Activated T-helper 17 cell treated with anti-CD3 and anti-CD28 coated beads, Interleukin-2, amount 50 U/mL, for 72 hours (primary cell): ENCODE results near the gene GYS2. TPM values are rescaled to one million over a fixed set of nuclear protein-coding genes. Genes with fewer than 3 reads are reported as not detected.
"Not testable (repeated sequence)": the region's sequence is repeated elsewhere in the genome, so short reads cannot be mapped to it uniquely, and the experiment has no call there.

Experiments
- ATAC-seq: fragments of 150-1000 bp; cut with Tn5 transposase; replicated peaks from 2 replicates; pipeline ENCODE4 v1.10.0; 2021; ENCODE audit warnings: mild to moderate bottlenecking, moderate library complexity
- H3K27ac Mint-ChIP-seq: one replicate; pipeline ENCODE4 v1.8.0; 2022; ENCODE audit warnings: mixed read lengths
- H3K27me3 Mint-ChIP-seq: one replicate; pipeline ENCODE4 v1.8.0; 2022; ENCODE audit warnings: mixed read lengths
- H3K36me3 Mint-ChIP-seq: one replicate; pipeline ENCODE4 v1.8.0; 2022; ENCODE audit warnings: low read depth, mild to moderate bottlenecking, mixed read lengths
- H3K4me1 Mint-ChIP-seq: one replicate; pipeline ENCODE4 v1.8.0; 2022; ENCODE audit warnings: mixed read lengths
- H3K4me3 Mint-ChIP-seq: one replicate; pipeline ENCODE4 v1.8.0; 2022; ENCODE audit warnings: mild to moderate bottlenecking, mixed read lengths
- H3K9me3 Mint-ChIP-seq: one replicate; pipeline ENCODE4 v1.8.0; 2022; ENCODE audit warnings: mixed read lengths
- total RNA-seq, 2 donors: library from RNA; stranded (reverse); gene quantifications; one replicate each; pipeline ENCODE4 v1.2.3, GENCODE V29; 2022

GYS2 gene
- total RNA-seq, 2 donors from 2014 or later = not detected

DNA sequence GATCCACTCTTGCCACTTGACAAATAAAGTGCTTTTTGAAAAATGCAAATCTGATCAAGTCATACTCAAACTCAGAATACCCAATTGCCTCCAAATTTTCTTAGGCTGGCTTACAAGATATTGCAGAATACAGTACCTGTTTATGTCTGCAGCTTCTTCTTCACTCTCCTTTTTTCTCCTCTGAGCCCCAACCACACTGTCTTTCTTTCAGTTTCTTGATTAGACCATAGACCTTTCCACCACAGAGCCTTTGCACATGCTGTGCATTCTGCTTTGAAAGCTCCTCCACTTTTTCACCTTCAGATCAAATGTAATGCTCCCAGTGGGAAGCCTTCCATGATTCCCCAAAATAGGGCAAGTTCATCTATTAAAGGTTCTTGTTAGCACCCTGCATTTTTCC, 13.9 kb upstream of the GYS2 start:
- peak; percentile 48 for ATAC-seq

DNA sequence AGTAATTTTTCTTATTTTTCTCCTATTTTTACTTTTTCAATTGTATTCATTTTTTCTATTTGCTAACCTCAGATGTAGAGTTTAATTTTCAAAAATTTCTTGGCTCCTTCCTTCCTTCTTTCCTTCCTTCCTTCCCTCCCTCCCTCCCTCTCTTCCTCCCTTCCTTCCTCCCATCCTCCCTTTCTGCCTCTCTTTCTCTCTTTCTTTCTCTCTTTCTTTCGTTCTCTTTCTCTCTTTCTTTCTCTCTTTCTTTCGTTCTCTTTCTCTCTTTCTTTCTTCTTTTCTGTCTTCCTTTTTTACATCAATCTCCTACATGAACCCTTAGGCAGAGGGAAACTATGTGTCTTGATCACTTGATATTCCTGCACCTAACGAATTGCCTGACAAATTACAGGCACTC, 12.4 kb upstream of the GYS2 start:
- H3K4me1 Mint-ChIP-seq = peaks cover 32% of the 10 kb centered on the region
- H3K27me3 Mint-ChIP-seq = no peaks in the 10 kb centered on the region
- ATAC-seq = no peak
- peak overlapping the region; percentile 91 for H3K27ac Mint-ChIP-seq
- H3K36me3 Mint-ChIP-seq = peaks cover 5% of the 10 kb centered on the region
- H3K4me3 Mint-ChIP-seq = peak overlapping the region; percentile 9
- peaks cover 4% of the 10 kb centered on the region for H3K9me3 Mint-ChIP-seq

More for the DNA sequence above, 13.9 kb upstream of the GYS2 start:
- Mint-ChIP-seq H3K27me3 (no peaks in the 10 kb centered on the region), H3K36me3 (peaks cover 5% of the 10 kb centered on the region), H3K4me1 (peaks cover 32% of the 10 kb centered on the region), H3K4me3 (no peak overlapping the region), H3K9me3 (peaks cover 6% of the 10 kb centered on the region), H3K27ac (peak overlapping the region; percentile 45)

- Mint-ChIP-seq H3K4me1 (peaks cover 28% of the 10 kb centered on the region), H3K9me3 (peaks cover 4% of the 10 kb centered on the region), H3K27ac (peak overlapping the region; percentile 67), H3K4me3 (peak overlapping the region; percentile 54), H3K27me3 (no peaks in the 10 kb centered on the region), H3K36me3 (peaks cover 5% of the 10 kb centered on the region)
- peak; percentile 97 for ATAC-seq
Measured at GRCh38 chr12:21615431-21615830, 10.8 kb upstream of the GYS2 start.

DNA sequence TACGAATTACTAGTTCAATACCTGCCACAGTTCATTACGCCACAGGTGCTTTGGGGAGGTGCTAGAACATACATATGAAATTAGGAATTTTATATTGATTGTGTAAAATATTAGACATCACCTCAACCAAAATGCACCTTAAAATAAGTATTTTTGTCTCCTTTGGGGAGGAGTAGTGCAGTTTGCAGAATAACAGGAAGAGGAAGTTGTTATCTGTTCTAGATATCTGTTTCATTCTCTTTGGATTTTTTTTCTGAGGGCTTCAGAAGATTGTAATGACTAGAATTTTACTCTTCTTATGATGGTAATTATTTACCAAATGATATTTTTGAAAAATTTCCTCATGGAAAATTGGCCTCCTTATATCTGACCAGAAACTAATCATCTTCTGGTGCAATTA, 9.9 kb upstream of the GYS2 start:
- no peaks in the 10 kb centered on the region for H3K27me3 Mint-ChIP-seq
- H3K4me1 Mint-ChIP-seq = peaks cover 28% of the 10 kb centered on the region
- peak overlapping the region; percentile 67 for H3K27ac Mint-ChIP-seq
- H3K4me3 Mint-ChIP-seq = peak overlapping the region; percentile 54
- peaks cover 4% of the 10 kb centered on the region for H3K9me3 Mint-ChIP-seq
- no peak for ATAC-seq
- H3K36me3 Mint-ChIP-seq = peaks cover 5% of the 10 kb centered on the region

GRCh38 chr12:21613931-21614330, 9.3 kb upstream of the GYS2 start:
- peak overlapping the region; percentile 67 for H3K27ac Mint-ChIP-seq
- peaks cover 4% of the 10 kb centered on the region for H3K9me3 Mint-ChIP-seq
- peaks cover 28% of the 10 kb centered on the region for H3K4me1 Mint-ChIP-seq
- peak overlapping the region; percentile 54 for H3K4me3 Mint-ChIP-seq
- peaks cover 5% of the 10 kb centered on the region for H3K36me3 Mint-ChIP-seq
- ATAC-seq = no peak
- H3K27me3 Mint-ChIP-seq = no peaks in the 10 kb centered on the region

- H3K9me3 Mint-ChIP-seq = no peaks in the 10 kb centered on the region
- no peak overlapping the region for H3K4me3 Mint-ChIP-seq
- H3K27ac Mint-ChIP-seq = no peak overlapping the region
- no peak for ATAC-seq
- no peaks in the 10 kb centered on the region for H3K27me3 Mint-ChIP-seq
- H3K36me3 Mint-ChIP-seq = no peaks in the 10 kb centered on the region
- no peaks in the 10 kb centered on the region for H3K4me1 Mint-ChIP-seq
Measured at GRCh38 chr12:21608196-21608595, 3.5 kb upstream of the GYS2 start.

DNA sequence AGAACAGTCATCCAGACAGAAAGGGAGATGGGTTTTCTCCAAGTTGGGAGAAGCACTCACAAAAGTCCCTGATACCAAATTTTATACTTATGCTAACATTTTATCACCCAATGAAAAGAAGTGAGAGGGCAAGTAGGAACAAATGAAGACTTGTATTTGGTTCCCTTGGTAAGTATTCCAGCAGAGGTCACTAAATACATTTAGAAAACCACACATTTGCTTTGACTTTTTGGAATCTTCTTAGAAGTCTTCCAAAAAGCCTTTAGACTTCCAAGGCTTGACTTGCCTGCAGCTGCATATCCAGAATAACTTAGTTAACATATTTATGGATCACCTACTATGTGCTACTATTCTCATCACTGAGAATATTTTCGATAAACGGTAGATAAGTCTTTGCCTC, 3.1 kb upstream of the GYS2 start:
- Mint-ChIP-seq H3K27ac (no peak overlapping the region), H3K4me3 (no peak overlapping the region), H3K9me3 (no peaks in the 10 kb centered on the region), H3K27me3 (no peaks in the 10 kb centered on the region), H3K36me3 (no peaks in the 10 kb centered on the region), H3K4me1 (no peaks in the 10 kb centered on the region)
- ATAC-seq = no peak

GRCh38 chr12:21606175-21606574, 1.5 kb upstream of the GYS2 start:
- no peak overlapping the region for H3K4me3 Mint-ChIP-seq
- no peak overlapping the region for H3K27ac Mint-ChIP-seq
- ATAC-seq = no peak
- H3K4me1 Mint-ChIP-seq = no peaks in the 10 kb centered on the region
- H3K9me3 Mint-ChIP-seq = no peaks in the 10 kb centered on the region
- H3K27me3 Mint-ChIP-seq = no peaks in the 10 kb centered on the region
- no peaks in the 10 kb centered on the region for H3K36me3 Mint-ChIP-seq

- H3K4me1 Mint-ChIP-seq = no peaks in the 10 kb centered on the region
- no peak overlapping the region for H3K27ac Mint-ChIP-seq
- no peak for ATAC-seq
- no peaks in the 10 kb centered on the region for H3K27me3 Mint-ChIP-seq
- H3K4me3 Mint-ChIP-seq = no peak overlapping the region
- no peaks in the 10 kb centered on the region for H3K9me3 Mint-ChIP-seq
- no peaks in the 10 kb centered on the region for H3K36me3 Mint-ChIP-seq
Measured at GRCh38 chr12:21602774-21603173, 1.9 kb downstream of the GYS2 start.

- H3K4me1 Mint-ChIP-seq = no peaks in the 10 kb centered on the region
- no peaks in the 10 kb centered on the region for H3K27me3 Mint-ChIP-seq
Measured at GRCh38 chr12:21600196-21600595, 4.5 kb downstream of the GYS2 start.

GRCh38 chr12:21599143-21599999, 5.3 kb downstream of the GYS2 start:
- H3K36me3 Mint-ChIP-seq = no peaks in the 10 kb centered on the region
- H3K27me3 Mint-ChIP-seq = no peaks in the 10 kb centered on the region
- peaks cover 4% of the 10 kb centered on the region for H3K9me3 Mint-ChIP-seq
- no peak for ATAC-seq
- H3K4me1 Mint-ChIP-seq = no peaks in the 10 kb centered on the region
- no peak overlapping the region for H3K27ac Mint-ChIP-seq
- no peak overlapping the region for H3K4me3 Mint-ChIP-seq

More at GRCh38 chr12:21600196-21600595, 4.5 kb downstream of the GYS2 start:
- Mint-ChIP-seq H3K27ac (no peak overlapping the region), H3K9me3 (peaks cover 4% of the 10 kb centered on the region), H3K36me3 (no peaks in the 10 kb centered on the region), H3K4me3 (no peak overlapping the region)
- no peak for ATAC-seq

DNA sequence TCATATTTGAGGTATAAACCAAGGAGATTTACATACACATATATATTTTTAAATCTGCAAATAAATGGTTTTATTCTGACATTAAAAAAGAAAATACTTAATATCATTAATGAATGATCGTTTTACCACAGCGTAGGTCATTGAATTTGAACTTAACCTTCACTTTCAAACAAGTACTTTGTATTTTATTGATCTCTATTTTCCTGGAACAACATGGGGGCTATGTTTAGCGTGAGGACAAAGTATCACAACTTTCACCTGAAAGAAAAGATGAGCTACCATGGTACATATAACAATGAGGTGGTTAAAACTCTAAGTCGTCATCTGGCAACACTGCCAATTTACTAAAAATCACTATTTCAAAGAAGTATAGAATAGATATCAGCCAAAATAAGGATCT, 6.0 kb downstream of the GYS2 start:
- Mint-ChIP-seq H3K27ac (no peak overlapping the region), H3K27me3 (no peaks in the 10 kb centered on the region), H3K36me3 (no peaks in the 10 kb centered on the region), H3K4me3 (no peak overlapping the region), H3K9me3 (peaks cover 7% of the 10 kb centered on the region), H3K4me1 (no peaks in the 10 kb centered on the region)
- ATAC-seq = no peak

DNA sequence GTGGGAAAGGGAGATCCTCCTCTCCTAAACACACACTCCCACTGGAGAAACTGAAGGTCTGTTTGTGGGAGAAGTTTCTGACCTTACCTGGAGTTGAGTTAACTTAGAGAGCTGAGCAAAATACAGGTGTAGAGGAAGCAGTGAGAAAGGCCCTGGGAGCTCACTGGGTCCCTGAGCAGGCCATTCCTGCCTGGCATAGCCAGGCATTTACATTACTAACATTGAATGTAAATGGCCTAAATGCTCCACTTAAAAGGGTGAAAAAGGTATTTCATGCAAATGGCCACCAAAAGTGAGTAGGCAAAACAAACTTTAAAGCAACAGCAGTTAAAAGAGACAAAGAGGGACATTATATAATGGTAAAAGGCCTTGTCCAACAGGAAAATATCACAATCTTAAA, 9.3 kb downstream of the GYS2 start:
- peaks cover 19% of the 10 kb centered on the region for H3K9me3 Mint-ChIP-seq
- not testable (repeated sequence) for H3K4me1 Mint-ChIP-seq, H3K4me3 Mint-ChIP-seq, H3K36me3 Mint-ChIP-seq, ATAC-seq, H3K27me3 Mint-ChIP-seq, H3K27ac Mint-ChIP-seq

DNA sequence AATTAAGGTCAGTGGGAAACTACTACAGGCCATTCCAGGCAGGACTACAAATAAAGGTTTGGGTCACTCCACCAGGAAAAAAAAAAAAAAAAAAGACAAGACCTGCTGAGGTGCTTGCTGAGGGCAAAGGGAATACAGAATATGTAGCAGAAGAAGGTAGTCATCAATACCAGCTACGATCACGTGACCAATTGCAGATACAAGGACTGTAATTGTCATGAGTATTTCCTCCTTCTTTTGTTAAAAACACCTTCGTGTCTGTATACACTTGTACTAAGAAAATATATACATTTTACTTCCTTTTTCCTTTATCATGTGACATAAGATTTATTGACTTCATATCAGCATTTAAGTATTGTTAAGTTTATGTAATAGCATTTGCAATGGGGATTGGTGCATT, 19.2 kb downstream of the GYS2 start:
- Mint-ChIP-seq H3K27me3 (peaks cover 8% of the 10 kb centered on the region), H3K36me3 (no peaks in the 10 kb centered on the region), H3K27ac (no peak overlapping the region), H3K4me1 (no peaks in the 10 kb centered on the region), H3K9me3 (peaks cover 4% of the 10 kb centered on the region), H3K4me3 (no peak overlapping the region)
- no peak for ATAC-seq

- H3K36me3 Mint-ChIP-seq, H3K27me3 Mint-ChIP-seq, H3K4me1 Mint-ChIP-seq, H3K9me3 Mint-ChIP-seq, H3K4me3 Mint-ChIP-seq, H3K27ac Mint-ChIP-seq, ATAC-seq: not testable (repeated sequence)
Measured at GRCh38 chr12:21584403-21585182, 20.1 kb downstream of the GYS2 start.
